Measurements from ENCODE around the gene LGALS4. TPM values are rescaled to one million over a fixed set of nuclear protein-coding genes. Genes with fewer than 3 reads are reported as not detected.
"Not testable (repeated sequence)": the region's sequence is repeated elsewhere in the genome, so short reads cannot be mapped to it uniquely, and the experiment has no call there.

LGALS4 gene
- total and polyA plus RNA-seq, 4 experiments from 2014 or later = 4.7 to 6.1 TPM; not detected in 2

DNA sequence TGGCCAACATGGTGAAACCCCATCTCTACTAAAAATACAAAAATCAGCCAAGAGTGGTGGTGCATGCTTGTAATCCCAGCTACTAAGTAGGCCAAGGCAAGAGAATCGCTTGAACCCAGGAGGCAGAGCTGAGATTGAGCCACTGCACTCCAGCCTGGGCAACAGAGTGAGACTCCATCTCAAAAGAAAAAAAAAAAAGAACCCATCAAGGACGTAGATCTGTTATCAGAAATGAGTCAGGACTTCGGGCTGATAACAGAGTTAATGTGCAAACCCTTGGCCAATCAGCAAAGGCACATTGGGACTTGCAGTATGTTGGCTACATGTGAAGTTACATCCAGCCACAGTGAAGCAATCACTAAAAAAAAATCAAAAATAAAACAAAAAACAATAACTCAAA, 28.5 kb downstream of the LGALS4 start:
- no peaks in the 10 kb centered on the region for H3K36me3 Mint-ChIP-seq
- H3K27ac Mint-ChIP-seq = no peak overlapping the region
- peaks cover 0 to 2% of the 10 kb centered on the region in 2 donors for H3K27me3 Mint-ChIP-seq
- H3K36me3 ChIP-seq (ENCODE audit: insufficient read depth, low read length) = no peaks in the 10 kb centered on the region
- no peak overlapping the region for H3K4me3 ChIP-seq (ENCODE audit: low read length in 2 of 2)
- intact Hi-C loops (cut with micrococcal nuclease) = no loop called here
- H3K4me1 ChIP-seq (ENCODE audit: insufficient read depth, low read length) = no peaks in the 10 kb centered on the region
- ChIA-PET CTCF (ENCODE audit: partially characterized antibody) (interaction anchor here (2.1 kb wide), 2 partner anchors 15 to 103 kb away, joined by 4 to 8 read pairs; no protein-coding TSS in a partner anchor), POLR2A (ENCODE audit: partially characterized antibody) (no interaction called here)
- H3K9me3 Mint-ChIP-seq = no peaks in the 10 kb centered on the region
- no peak for DNase-seq
- no peaks in the 10 kb centered on the region for H3K9me3 ChIP-seq (ENCODE audit: control insufficient read depth in 1 of 2, low read length in 2 of 2)
- H3K27me3 ChIP-seq (ENCODE audit: insufficient read depth, low read length) = no peaks in the 10 kb centered on the region
- no peak overlapping the region for H3K4me3 Mint-ChIP-seq
- H3K27ac ChIP-seq (ENCODE audit: low read depth, low read length) = no peak overlapping the region
- H3K4me1 Mint-ChIP-seq = peaks cover 0 to 2% (median 0%) of the 10 kb centered on the region in 4 donors

- DNase-seq; H3K27ac ChIP-seq (ENCODE audit: low read depth, low read length); H3K4me3 Mint-ChIP-seq; H3K9me3 Mint-ChIP-seq; H3K9me3 ChIP-seq (ENCODE audit: control insufficient read depth in 1 of 2, low read length in 2 of 2); H3K27me3 ChIP-seq (ENCODE audit: insufficient read depth, low read length); intact Hi-C loops (cut with micrococcal nuclease); H3K27me3 Mint-ChIP-seq; POLR2A ChIA-PET (ENCODE audit: partially characterized antibody); H3K27ac Mint-ChIP-seq; H3K36me3 ChIP-seq (ENCODE audit: insufficient read depth, low read length); H3K4me1 Mint-ChIP-seq; H3K4me1 ChIP-seq (ENCODE audit: insufficient read depth, low read length); H3K4me3 ChIP-seq (ENCODE audit: low read length in 2 of 2); H3K36me3 Mint-ChIP-seq: not testable (repeated sequence)
- CTCF ChIA-PET (ENCODE audit: partially characterized antibody) = interaction anchor here (2.1 kb wide), 1 partner anchor 105 kb away, joined by 4 read pairs; no protein-coding TSS in a partner anchor
These were observed 30.5 kb downstream of the LGALS4 start for GRCh38 chr19:38782212-38782611.

GRCh38 chr19:38781058-38781457, 31.7 kb downstream of the LGALS4 start:
- CTCF ChIA-PET (ENCODE audit: partially characterized antibody) = no interaction called here
- Mint-ChIP-seq H3K9me3 (peaks cover 0 to 2% (median 0%) of the 10 kb centered on the region in 8 donors), H3K27me3 (peaks cover 0 to 2% of the 10 kb centered on the region in 2 donors)

GRCh38 chr19:38780443-38780842, 32.3 kb downstream of the LGALS4 start:
- H3K9me3 Mint-ChIP-seq = peaks cover 0 to 2% (median 0%) of the 10 kb centered on the region in 8 donors
- no peaks in the 10 kb centered on the region for H3K9me3 ChIP-seq (ENCODE audit: control insufficient read depth in 1 of 2, low read length in 2 of 2)
- H3K4me3 ChIP-seq (ENCODE audit: low read length in 2 of 2) = no peak overlapping the region
- POLR2A ChIA-PET (ENCODE audit: partially characterized antibody) = no interaction called here
- no peak overlapping the region for H3K27ac ChIP-seq (ENCODE audit: low read depth, low read length)
- H3K27me3 Mint-ChIP-seq = peaks cover 0 to 2% of the 10 kb centered on the region in 2 donors
- H3K36me3 ChIP-seq (ENCODE audit: insufficient read depth, low read length) = no peaks in the 10 kb centered on the region
- H3K4me1 Mint-ChIP-seq = no peaks in the 10 kb centered on the region
- H3K4me3 Mint-ChIP-seq = no peak overlapping the region
- CTCF ChIA-PET (ENCODE audit: partially characterized antibody) = no interaction called here
- H3K27ac Mint-ChIP-seq = no peak overlapping the region
- DNase-seq = no peak
- H3K27me3 ChIP-seq (ENCODE audit: insufficient read depth, low read length) = no peaks in the 10 kb centered on the region
- H3K4me1 ChIP-seq (ENCODE audit: insufficient read depth, low read length) = no peaks in the 10 kb centered on the region
- no peaks in the 10 kb centered on the region for H3K36me3 Mint-ChIP-seq
- intact Hi-C loops (cut with micrococcal nuclease) = no loop called here

More at GRCh38 chr19:38781058-38781457, 31.7 kb downstream of the LGALS4 start:
- H3K27me3 ChIP-seq (ENCODE audit: insufficient read depth, low read length) = no peaks in the 10 kb centered on the region
- no peaks in the 10 kb centered on the region for H3K9me3 ChIP-seq (ENCODE audit: control insufficient read depth in 1 of 2, low read length in 2 of 2)
- Mint-ChIP-seq H3K4me1 (no peaks in the 10 kb centered on the region), H3K4me3 (no peak overlapping the region), H3K36me3 (no peaks in the 10 kb centered on the region), H3K27ac (no peak overlapping the region)
- intact Hi-C loops (cut with micrococcal nuclease) = no loop called here
- no peak overlapping the region for H3K4me3 ChIP-seq (ENCODE audit: low read length in 2 of 2)
- POLR2A ChIA-PET (ENCODE audit: partially characterized antibody) = no interaction called here
- DNase-seq = no peak
- H3K27ac ChIP-seq (ENCODE audit: low read depth, low read length) = no peak overlapping the region
- no peaks in the 10 kb centered on the region for H3K36me3 ChIP-seq (ENCODE audit: insufficient read depth, low read length)
- no peaks in the 10 kb centered on the region for H3K4me1 ChIP-seq (ENCODE audit: insufficient read depth, low read length)

- Mint-ChIP-seq H3K27me3 (peaks cover 0 to 2% of the 10 kb centered on the region in 2 donors), H3K9me3 (peaks cover 0 to 2% (median 0%) of the 10 kb centered on the region in 8 donors), H3K36me3 (no peaks in the 10 kb centered on the region), H3K27ac (peak overlapping the region in 1 of 7 donors; percentile 25), H3K4me3 (no peak overlapping the region), H3K4me1 (no peaks in the 10 kb centered on the region)
- ChIA-PET CTCF (ENCODE audit: partially characterized antibody) (no interaction called here), POLR2A (ENCODE audit: partially characterized antibody) (interaction anchor here (1.0 kb wide), 1 partner anchor 99 kb away, joined by 3 read pairs; the partner anchor contains the start of gene RINL)
- Histone ChIP-seq H3K4me1 (ENCODE audit: insufficient read depth, low read length) (no peaks in the 10 kb centered on the region), H3K9me3 (ENCODE audit: control insufficient read depth in 1 of 2, low read length in 2 of 2) (no peaks in the 10 kb centered on the region), H3K36me3 (ENCODE audit: insufficient read depth, low read length) (no peaks in the 10 kb centered on the region), H3K27ac (ENCODE audit: low read depth, low read length) (no peak overlapping the region), H3K27me3 (ENCODE audit: insufficient read depth, low read length) (no peaks in the 10 kb centered on the region), H3K4me3 (ENCODE audit: low read length in 2 of 2) (no peak overlapping the region)
- intact Hi-C loops (cut with micrococcal nuclease) = no loop called here
- DNase-seq = no peak
These were observed 34.0 kb downstream of the LGALS4 start for GRCh38 chr19:38778733-38779132.

- Mint-ChIP-seq H3K4me1 (peaks cover 3 to 5% (median 4%) of the 10 kb centered on the region in 4 donors), H3K36me3 (no peaks in the 10 kb centered on the region), H3K27me3 (no peaks in the 10 kb centered on the region), H3K4me3 (no peak overlapping the region), H3K9me3 (peaks cover 0 to 2% (median 0%) of the 10 kb centered on the region in 8 donors), H3K27ac (peak overlapping the region in 1 of 7 donors; percentile 53)
- no peaks in the 10 kb centered on the region for H3K36me3 ChIP-seq (ENCODE audit: insufficient read depth, low read length)
- H3K9me3 ChIP-seq (ENCODE audit: control insufficient read depth in 1 of 2, low read length in 2 of 2) = no peaks in the 10 kb centered on the region
- peaks cover 3% of the 10 kb centered on the region for H3K4me1 ChIP-seq (ENCODE audit: insufficient read depth, low read length)
- ChIA-PET CTCF (ENCODE audit: partially characterized antibody) (no interaction called here), POLR2A (ENCODE audit: partially characterized antibody) (interaction anchor here (1.2 kb wide), 1 partner anchor 18 kb away, joined by 3 read pairs; no protein-coding TSS in a partner anchor)
- no peaks in the 10 kb centered on the region for H3K27me3 ChIP-seq (ENCODE audit: insufficient read depth, low read length)
- H3K4me3 ChIP-seq (ENCODE audit: low read length in 2 of 2) = no peak overlapping the region
- DNase-seq = no peak
- intact Hi-C loops (cut with micrococcal nuclease) = no loop called here
- no peak overlapping the region for H3K27ac ChIP-seq (ENCODE audit: low read depth, low read length)
These were observed 38.4 kb downstream of the LGALS4 start for GRCh38 chr19:38774181-38774950.

DNA sequence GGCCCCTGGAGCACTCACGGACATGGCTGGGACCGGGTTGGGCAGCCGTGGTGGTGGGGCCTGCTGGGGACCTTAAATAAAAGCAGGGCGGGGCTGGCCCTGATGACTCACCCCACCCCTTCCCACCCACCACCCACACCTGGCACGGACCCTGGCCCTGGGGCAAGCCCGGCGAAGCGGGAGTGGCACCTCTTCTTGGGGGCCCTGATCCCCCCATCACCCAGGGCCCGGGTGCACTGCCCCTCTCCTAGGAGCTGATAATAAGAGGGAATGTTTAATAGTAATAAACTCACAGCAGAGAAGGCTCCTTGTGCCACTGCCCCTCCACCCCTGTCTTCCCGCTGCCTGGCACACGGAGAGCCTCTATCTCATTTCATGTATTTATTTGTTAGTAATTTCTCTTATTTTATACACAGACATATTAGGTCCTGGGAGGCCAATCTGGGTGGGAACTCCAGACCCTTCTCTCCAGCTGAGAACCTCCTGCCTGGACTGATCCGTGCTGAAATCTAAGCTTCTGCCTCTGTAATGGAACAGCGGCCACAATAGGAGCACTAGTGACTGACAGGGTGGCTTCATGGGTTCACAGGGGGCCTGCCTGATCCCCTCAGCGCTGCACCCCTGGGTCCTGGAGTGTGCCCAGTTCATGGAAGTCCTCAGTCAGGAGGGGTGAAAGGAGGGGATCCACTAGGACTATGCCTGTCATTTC, 39.1 kb downstream of the LGALS4 start, which contains the start of gene LGALS7:
LGALS7 (minus strand) TSS at position 49 of the 709 bp plus-strand sequence; CDS start at position 24, 25 bp downstream.
- CTCF ChIA-PET (ENCODE audit: partially characterized antibody) = no interaction called here
- H3K36me3 Mint-ChIP-seq = no peaks in the 10 kb centered on the region
- H3K4me3 Mint-ChIP-seq = peak within 1 kb of the TSS in 1 of 8 donors; percentile 30
- no peaks in the 10 kb centered on the region for H3K27me3 Mint-ChIP-seq
- H3K4me3 ChIP-seq (ENCODE audit: low read length in 2 of 2) = no peak within 1 kb of the TSS
- peaks cover 6 to 8% (median 7%) of the 10 kb centered on the region in 4 donors for H3K4me1 Mint-ChIP-seq
- intact Hi-C loops (cut with micrococcal nuclease) = no loop called here
- no peaks in the 10 kb centered on the region for H3K27me3 ChIP-seq (ENCODE audit: insufficient read depth, low read length)
- no peaks in the 10 kb centered on the region for H3K36me3 ChIP-seq (ENCODE audit: insufficient read depth, low read length)
- H3K9me3 Mint-ChIP-seq = peaks cover 0 to under 1% (median 0%) of the 10 kb centered on the region in 8 donors
- H3K9me3 ChIP-seq (ENCODE audit: control insufficient read depth in 1 of 2, low read length in 2 of 2) = no peaks in the 10 kb centered on the region
- no peak for DNase-seq
- peak within 1 kb of the TSS in 1 of 7 donors; percentile 53 for H3K27ac Mint-ChIP-seq
- peaks cover 6% of the 10 kb centered on the region for H3K4me1 ChIP-seq (ENCODE audit: insufficient read depth, low read length)
- POLR2A ChIA-PET (ENCODE audit: partially characterized antibody) = interaction anchor here (1.2 kb wide), 1 partner anchor 19 kb away, joined by 3 read pairs; no protein-coding TSS in a partner anchor
- no peak within 1 kb of the TSS for H3K27ac ChIP-seq (ENCODE audit: low read depth, low read length)

All from CD4-positive, alpha-beta memory T cell (primary cell).